ENCODE measurements around the gene ELMO1. TPM values are rescaled to one million over a fixed set of nuclear protein-coding genes. Genes with fewer than 3 reads are reported as not detected.

ELMO1 gene
- total and polyA plus RNA-seq, 10 of the 15 experiments (the other 5 are each of a cell fraction or from before 2014, with no cell fraction given) = 22.6 to 85.9 (median 56.6) TPM

GRCh38 chr7:37160656-37161055 is 288.0 kb downstream of the ELMO1 start:
- no peaks in the 10 kb centered on the region for H3K36me3 ChIP-seq (ENCODE audit: control insufficient read depth in 2 of 2, insufficient read depth in 2 of 2, low read length in 1 of 2)
- ChIA-PET CTCF (interaction anchor here (1.3 kb wide), 1 partner anchor 14 kb away, joined by 3 read pairs; no protein-coding TSS in a partner anchor), SMC1A (ENCODE audit: uncharacterized antibody, unreplicated experiment) (interaction anchor here (0.6 kb wide), 1 partner anchor 111 kb away, joined by 3 read pairs; no protein-coding TSS in a partner anchor), POLR2A (no interaction called here), RAD21 (ENCODE audit: unreplicated experiment) (no interaction called here)
- H3K9ac ChIP-seq (ENCODE audit: control insufficient read depth, insufficient read depth, low read length) = no peak overlapping the region
- no peak overlapping the region for H3K4me3 ChIP-seq
- H4K20me1 ChIP-seq (ENCODE audit: control insufficient read depth, insufficient read depth) = no peaks in the 10 kb centered on the region
- H3K9me3 ChIP-seq (replicated peaks; ENCODE audit: control insufficient read depth, insufficient read depth, low read length) = no peaks in the 10 kb centered on the region
- in situ Hi-C loops (cut with MboI) = no loop called here
- no peak for FAIRE-seq
- BruUV-seq (replicated peaks) = no TSS peak
- no peak for TF ChIP-seq HDAC2 (IDR thresholded peaks at IDR 0.05)
- no peak for TF ChIP-seq ATF3 (IDR thresholded peaks at IDR 0.05; ENCODE audit: borderline replicate concordance, extremely low read depth, low read depth, low read length)
- no peak for TF ChIP-seq HDAC6 (IDR thresholded peaks at IDR 0.05; ENCODE audit: unreplicated experiment)
- no peak for TF ChIP-seq FOS (IDR thresholded peaks at IDR 0.05; ENCODE audit: borderline replicate concordance, extremely low read depth, insufficient read length)
- TF ChIP-seq CUX1 (IDR thresholded peaks at IDR 0.05; ENCODE audit: insufficient replicate concordance, low read depth, low read length) = no peak
- TF ChIP-seq YY1 (IDR thresholded peaks at IDR 0.05; ENCODE audit: low read depth, low read length) = no peak
- no peak for TF ChIP-seq BCL11A (IDR thresholded peaks at IDR 0.05; ENCODE audit: low read depth, low read length)
- no peak for TF ChIP-seq PML (IDR thresholded peaks at IDR 0.05; ENCODE audit: low read length)
- H3K79me2 ChIP-seq (ENCODE audit: control insufficient read depth, insufficient read depth, low read length) = no peaks in the 10 kb centered on the region
- no peak overlapping the region for H3K27ac ChIP-seq (ENCODE audit: control insufficient read depth, insufficient read depth)
- H3K27me3 ChIP-seq (replicated peaks in 1 of 2; ENCODE audit: control insufficient read depth in 2 of 2, insufficient read depth in 2 of 2, low read length in 1 of 2) = no peaks in the 10 kb centered on the region
- intact Hi-C loops (cut with micrococcal nuclease; ENCODE audit: unreplicated experiment) = no loop called here
- no peak overlapping the region for H2AFZ ChIP-seq (ENCODE audit: control insufficient read depth, low read depth, low read length)
- 89% methylated on average over 2 of the region's 2 CpGs for WGBS (ENCODE audit: insufficient coverage, insufficient replicate concordance, low lambda C conversion rate, missing lambda C conversion rate)
- H3K4me2 ChIP-seq (ENCODE audit: control insufficient read depth, insufficient read depth) = no peak overlapping the region
- no peak for ATAC-seq
- H3K4me1 ChIP-seq (ENCODE audit: control insufficient read depth, insufficient read depth, low read length) = no peaks in the 10 kb centered on the region
- no peak for DNase-seq (ENCODE audit: low read depth, low spot score)

Measured in GM12878 (cell line).